GM21360 (cell line): Measurements from ENCODE around the gene BMP5.

Source experiments
- ATAC-seq: cut with Tn5 transposase; IDR thresholded peaks from one replicate; pipeline ENCODE4 v1.9.1; 2021; ENCODE audit warnings: mild to moderate bottlenecking, moderate library complexity; ENCODE audit not compliant: unreplicated experiment

The BMP5 gene

GRCh38 chr6:55874316-55874715, 1.1 kb downstream of the BMP5 start:
- no peak for ATAC-seq

- no peak for ATAC-seq
These were observed 2.5 kb downstream of the BMP5 start for GRCh38 chr6:55872866-55873265.

- no peak for ATAC-seq
These were observed 5.1 kb downstream of the BMP5 start for GRCh38 chr6:55870181-55870813.

DNA sequence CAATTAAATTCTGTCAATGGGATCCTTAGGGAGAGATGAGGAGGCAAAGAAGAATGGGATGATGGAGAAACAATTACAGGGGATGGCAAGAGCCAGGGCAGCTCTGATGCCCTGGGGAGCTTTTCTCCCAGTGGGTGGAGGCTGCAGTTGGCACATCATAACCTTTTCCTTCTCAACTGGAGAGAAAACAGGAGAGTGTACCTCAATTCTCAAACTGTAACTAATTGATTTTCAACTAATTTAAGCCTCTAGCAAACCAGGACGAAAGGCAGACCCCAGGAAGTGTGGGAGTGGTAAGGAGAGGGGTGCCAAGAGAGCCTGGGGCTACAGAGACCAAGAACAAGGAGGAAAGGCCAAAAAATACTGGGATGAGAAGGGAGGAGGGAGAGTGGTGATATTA, 5.7 kb downstream of the BMP5 start:
- ATAC-seq = no peak

GRCh38 chr6:55868771-55869479, 6.5 kb downstream of the BMP5 start:
- ATAC-seq = peak; percentile 95

GRCh38 chr6:55868176-55868575, 7.2 kb downstream of the BMP5 start:
- ATAC-seq = no peak

DNA sequence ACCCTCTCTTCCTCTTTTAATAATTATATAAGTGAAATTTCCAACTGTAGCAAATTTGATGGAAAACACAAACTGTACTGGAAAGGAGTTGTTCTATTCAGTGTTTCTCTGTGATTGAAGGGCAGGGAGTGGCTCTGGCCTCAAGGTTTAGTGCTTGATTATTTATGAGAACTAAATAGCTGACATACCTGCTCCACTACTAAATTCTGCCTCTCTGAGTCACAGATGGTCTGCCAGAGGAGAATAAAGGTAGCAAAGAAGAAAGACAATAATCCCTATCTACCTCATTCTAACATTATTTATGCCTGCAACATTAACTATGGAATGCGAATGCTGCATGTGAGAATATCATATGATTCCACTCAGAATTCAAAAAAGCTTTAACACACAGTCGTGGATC, 9.3 kb downstream of the BMP5 start:
- no peak for ATAC-seq

GRCh38 chr6:55853008-55854001, 22.1 kb downstream of the BMP5 start:
- ATAC-seq = no peak

- ATAC-seq = no peak
These were observed 34.0 kb downstream of the BMP5 start for GRCh38 chr6:55841341-55841740.

- ATAC-seq = no peak
These were observed 36.3 kb downstream of the BMP5 start for GRCh38 chr6:55839080-55839479.

DNA sequence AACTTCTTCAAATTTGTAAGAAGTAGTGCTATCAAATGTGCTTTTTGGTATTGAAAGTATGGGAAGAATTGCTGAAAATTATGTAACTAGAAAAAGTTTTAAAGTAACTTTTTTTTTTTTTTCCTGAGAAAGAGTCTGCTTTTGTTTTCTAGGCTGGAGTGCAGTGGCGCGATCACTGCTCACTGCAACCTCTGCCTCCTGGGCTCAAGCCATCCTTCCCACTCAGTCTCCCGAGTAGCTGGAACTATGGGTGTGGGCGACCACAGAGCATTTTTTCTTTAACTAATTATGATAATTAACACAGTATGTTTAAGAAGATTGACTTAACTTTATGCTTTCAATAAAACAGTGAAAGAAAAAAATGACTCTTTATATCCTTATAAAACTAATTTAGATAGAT, 38.4 kb downstream of the BMP5 start:
- no peak for ATAC-seq

- ATAC-seq = no peak
These were observed 38.9 kb downstream of the BMP5 start for GRCh38 chr6:55836481-55836880.

GRCh38 chr6:55835220-55835619, 40.2 kb downstream of the BMP5 start:
- no peak for ATAC-seq

GRCh38 chr6:55833284-55833683, 42.1 kb downstream of the BMP5 start:
- no peak for ATAC-seq

- no peak for ATAC-seq
These were observed 47.4 kb downstream of the BMP5 start for GRCh38 chr6:55827818-55828522.

DNA sequence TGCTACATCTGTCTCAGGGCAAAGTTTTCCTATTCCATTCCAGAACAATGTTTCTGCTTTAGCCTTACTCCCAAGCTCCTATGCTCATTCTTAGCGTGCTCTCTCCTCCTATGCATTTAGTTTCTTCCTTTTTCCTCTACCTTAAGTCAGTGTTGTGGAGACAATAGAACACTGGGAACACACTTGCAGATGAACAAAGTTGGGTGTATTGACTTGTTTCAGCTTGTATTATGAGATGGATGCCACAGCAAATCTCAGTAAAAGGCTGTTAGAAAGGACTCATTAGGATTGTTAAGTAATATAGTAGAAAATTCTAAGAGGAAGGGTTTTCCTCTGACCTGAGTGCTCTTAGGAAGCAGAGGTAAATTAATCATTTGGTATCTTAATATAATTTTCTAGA, 48.4 kb downstream of the BMP5 start:
- no peak for ATAC-seq

- ATAC-seq = no peak
These were observed 49.9 kb downstream of the BMP5 start for GRCh38 chr6:55825402-55826051.

DNA sequence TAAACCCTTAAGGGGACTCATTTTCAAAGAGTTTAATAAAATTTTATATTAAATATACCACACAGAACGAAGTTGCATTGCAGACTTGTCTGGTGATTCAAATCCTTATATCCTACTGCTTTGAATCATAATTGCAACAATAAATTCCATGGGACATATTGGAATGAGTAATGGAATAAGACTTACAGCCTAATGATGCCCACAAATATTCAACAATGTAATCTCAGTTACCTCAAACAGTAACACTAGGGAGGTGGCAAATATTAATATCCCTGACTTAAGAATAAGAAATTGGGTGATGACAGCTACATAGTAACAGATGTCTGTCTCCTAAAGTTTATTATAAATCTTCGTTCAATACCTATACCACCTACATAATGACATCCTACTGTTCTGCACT, 52.6 kb downstream of the BMP5 start:
- no peak for ATAC-seq

GRCh38 chr6:55822005-55822404, 53.4 kb downstream of the BMP5 start:
- no peak for ATAC-seq

DNA sequence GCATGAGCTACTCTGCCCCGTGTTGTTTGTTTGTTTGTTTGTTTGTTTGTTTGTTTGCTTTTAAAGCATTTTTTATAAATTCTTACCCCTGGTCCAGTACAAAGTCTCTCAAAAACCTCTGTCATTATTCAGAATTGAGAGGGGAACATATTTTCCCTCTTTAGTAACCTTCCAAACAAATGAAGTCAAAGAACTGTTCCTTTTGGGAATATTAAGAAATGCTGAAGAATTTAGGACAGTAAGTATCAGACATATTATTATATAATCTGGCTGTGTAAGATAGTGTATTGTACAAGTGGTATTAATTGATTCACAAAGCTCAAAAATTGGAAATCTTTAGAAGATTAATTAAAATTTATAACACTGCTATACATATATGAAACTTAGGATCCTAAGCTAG, 54.7 kb downstream of the BMP5 start:
- no peak for ATAC-seq
